Tibial nerve (tissue), 4 donors: ENCODE measurements around the gene CACNG1. TPM values are rescaled to one million over a fixed set of nuclear protein-coding genes. Genes with fewer than 3 reads are reported as not detected.

Source experiments
- DNase-seq, 2 donors: peaks; one replicate each; pipeline ENCODE4 v3.0.0-alpha.2; 2019; ENCODE audit warnings: low spot score in 2 of 2
- H3K27ac ChIP-seq, 4 donors: fragments of 200-600 bp; sonication (generic) in 3 of 4; one replicate each; pipeline ENCODE4 v1.5.1; 2017 to 2019; ENCODE audit warnings: mild to moderate bottlenecking in 1 of 4
- H3K27me3 ChIP-seq, 2 donors: fragments of 200-600 bp; sonication (generic) in 1 of 2; one replicate each; pipeline versions ENCODE4 v1.5.1 to v1.6.0; 2017 to 2019
- H3K36me3 ChIP-seq, 3 donors: fragments of 200-600 bp; sonication (generic); one replicate each; pipeline ENCODE4 v1.5.1; 2018 to 2019
- H3K4me1 ChIP-seq, 4 donors: fragments of 200-600 bp; sonication (generic) in 3 of 4; one replicate each; pipeline ENCODE4 v1.5.1; 2017 to 2019
- H3K4me3 ChIP-seq, 4 donors: fragments of 200-600 bp; sonication (generic) in 3 of 4; one replicate each; pipeline ENCODE4 v1.5.1; 2017 to 2019; ENCODE audit warnings: mild to moderate bottlenecking in 1 of 4, moderate library complexity in 1 of 4
- H3K9me3 ChIP-seq, 4 donors: fragments of 200-600 bp; sonication (generic) in 3 of 4; one replicate each; pipeline ENCODE4 v1.5.1; 2017 to 2019
- EP300 ChIP-seq, 2 donors: sonication (generic); formaldehyde crosslinking; IDR thresholded peaks; one replicate each; pipeline ENCODE4 v1.6.1; 2017; ENCODE audit warnings: antibody characterized with exemption in 2 of 2, mild to moderate bottlenecking in 1 of 2
- POLR2A ChIP-seq, 2 donors: fragments of 450-650 bp; IDR thresholded peaks; one replicate each; pipeline ENCODE4 v1.6.1; 2017; ENCODE audit warnings: antibody characterized with exemption in 2 of 2, mild to moderate bottlenecking in 2 of 2, moderate library complexity in 2 of 2
- WGBS, 2 donors: methylation state at CpG; one replicate each; pipeline ENCODE4 v1.1.5; 2018; 5-methylcytosine and 5-hydroxymethylcytosine counted together
- total RNA-seq, 4 donors: library from RNA; depleted of rRNA; stranded (reverse); fragments of >200 nt; gene quantifications; one replicate each; pipeline ENCODE4 v1.1.0, GENCODE V29; 2016
- TF ChIP-seq, protein P1 (sequence below), 5 experiments: fragments of 200-600 bp in 3 of 5; fragments of 450-650 bp in 2 of 5; sonication (generic) in 3 of 5; IDR thresholded peaks; one replicate each; pipeline ENCODE4 v1.5.1; 2016 to 2019; ENCODE audit warnings: antibody characterized with exemption in 5 of 5, mild to moderate bottlenecking in 3 of 5, moderate library complexity in 2 of 5

The CACNG1 gene
- total RNA-seq, 4 donors from 2014 or later, result not detected

DNA sequence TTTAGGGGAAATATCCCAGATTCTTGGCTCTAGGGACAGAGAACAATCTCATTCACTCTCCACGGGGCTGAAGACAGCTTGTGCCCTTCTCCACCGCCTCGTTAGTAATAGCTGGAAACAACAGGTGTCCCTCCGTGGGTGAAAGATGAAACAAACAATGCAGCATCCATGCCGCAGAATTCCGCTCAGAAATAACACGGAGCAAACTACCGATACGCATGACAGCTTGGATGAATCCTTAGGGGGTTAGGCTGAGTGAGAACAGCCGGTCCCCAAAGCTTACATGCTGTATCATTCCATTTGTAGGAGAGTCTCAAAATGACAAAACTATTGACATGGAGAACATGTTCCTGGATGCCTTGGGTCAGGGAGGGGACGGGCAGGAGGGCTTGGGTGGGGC, 29.4 kb upstream of the CACNG1 start:
- no peak for DNase-seq
- TF ChIP-seq, protein P1, sequence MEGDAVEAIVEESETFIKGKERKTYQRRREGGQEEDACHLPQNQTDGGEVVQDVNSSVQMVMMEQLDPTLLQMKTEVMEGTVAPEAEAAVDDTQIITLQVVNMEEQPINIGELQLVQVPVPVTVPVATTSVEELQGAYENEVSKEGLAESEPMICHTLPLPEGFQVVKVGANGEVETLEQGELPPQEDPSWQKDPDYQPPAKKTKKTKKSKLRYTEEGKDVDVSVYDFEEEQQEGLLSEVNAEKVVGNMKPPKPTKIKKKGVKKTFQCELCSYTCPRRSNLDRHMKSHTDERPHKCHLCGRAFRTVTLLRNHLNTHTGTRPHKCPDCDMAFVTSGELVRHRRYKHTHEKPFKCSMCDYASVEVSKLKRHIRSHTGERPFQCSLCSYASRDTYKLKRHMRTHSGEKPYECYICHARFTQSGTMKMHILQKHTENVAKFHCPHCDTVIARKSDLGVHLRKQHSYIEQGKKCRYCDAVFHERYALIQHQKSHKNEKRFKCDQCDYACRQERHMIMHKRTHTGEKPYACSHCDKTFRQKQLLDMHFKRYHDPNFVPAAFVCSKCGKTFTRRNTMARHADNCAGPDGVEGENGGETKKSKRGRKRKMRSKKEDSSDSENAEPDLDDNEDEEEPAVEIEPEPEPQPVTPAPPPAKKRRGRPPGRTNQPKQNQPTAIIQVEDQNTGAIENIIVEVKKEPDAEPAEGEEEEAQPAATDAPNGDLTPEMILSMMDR (IDR thresholded peaks at IDR 0.05), result no peak
- no peak for TF ChIP-seq EP300 (IDR thresholded peaks at IDR 0.05)
- no peak for TF ChIP-seq POLR2A (IDR thresholded peaks at IDR 0.05)
- peaks cover 0 to 1% (median 0%) of the 10 kb centered on the region in 4 donors for H3K9me3 ChIP-seq
- no peaks in the 10 kb centered on the region for H3K27me3 ChIP-seq
- H3K27ac ChIP-seq, result no peak overlapping the region
- H3K36me3 ChIP-seq, result no peaks in the 10 kb centered on the region
- peaks cover 0 to 5% (median 0%) of the 10 kb centered on the region in 4 donors for H3K4me1 ChIP-seq
- 77 to 84% methylated on average over 11 of the region's 11 CpGs for WGBS, 2 donors
- H3K4me3 ChIP-seq, result no peak overlapping the region

DNA sequence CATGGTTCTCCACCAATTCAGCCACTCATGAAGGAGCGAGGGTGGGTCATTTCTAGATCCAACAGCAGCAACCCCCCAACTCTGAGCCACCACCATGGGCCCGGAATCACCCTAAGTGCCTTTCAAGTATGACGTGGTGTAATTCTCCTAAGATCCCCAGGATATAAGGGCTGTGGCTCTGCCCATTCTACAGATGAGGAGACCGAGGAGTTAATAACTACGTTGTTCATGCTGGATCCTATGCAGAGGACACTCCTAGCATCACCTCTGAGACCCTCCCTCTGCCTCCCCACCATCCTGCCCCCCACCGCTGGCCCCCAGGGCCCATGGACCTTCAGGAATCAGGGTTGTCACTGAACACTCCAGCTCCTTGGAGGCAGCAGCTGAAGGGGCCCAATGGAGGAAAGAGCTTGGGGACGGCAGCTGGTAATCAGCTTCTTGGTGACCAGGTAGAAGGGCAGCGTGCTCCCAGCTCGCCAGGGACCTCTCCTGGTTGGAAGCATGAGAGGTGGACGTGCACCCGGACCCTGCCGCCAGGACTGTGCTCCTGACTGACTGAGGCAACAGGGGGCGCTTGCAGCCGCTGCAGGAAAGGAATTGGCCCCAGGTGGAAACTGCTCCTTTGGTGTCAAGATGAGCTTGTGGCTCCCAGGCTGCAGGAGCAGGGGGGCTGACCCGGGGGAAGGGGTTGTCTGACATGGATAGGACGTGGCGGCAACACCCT, 28.2 kb upstream of the CACNG1 start:
- Histone ChIP-seq H3K9me3 (no peaks in the 10 kb centered on the region), H3K27ac (no peak overlapping the region), H3K4me1 (peaks cover 0 to 10% (median 0%) of the 10 kb centered on the region in 4 donors), H3K4me3 (no peak overlapping the region), H3K36me3 (no peaks in the 10 kb centered on the region), H3K27me3 (no peaks in the 10 kb centered on the region)
- WGBS, 2 donors, result 80 to 85% methylated on average over 13 to 17 of the region's 17 CpGs
- no peak for DNase-seq
- TF ChIP-seq EP300 (IDR thresholded peaks at IDR 0.05) (no peak), POLR2A (IDR thresholded peaks at IDR 0.05) (no peak)
- TF ChIP-seq, protein P1 (IDR thresholded peaks at IDR 0.05), result no peak

DNA sequence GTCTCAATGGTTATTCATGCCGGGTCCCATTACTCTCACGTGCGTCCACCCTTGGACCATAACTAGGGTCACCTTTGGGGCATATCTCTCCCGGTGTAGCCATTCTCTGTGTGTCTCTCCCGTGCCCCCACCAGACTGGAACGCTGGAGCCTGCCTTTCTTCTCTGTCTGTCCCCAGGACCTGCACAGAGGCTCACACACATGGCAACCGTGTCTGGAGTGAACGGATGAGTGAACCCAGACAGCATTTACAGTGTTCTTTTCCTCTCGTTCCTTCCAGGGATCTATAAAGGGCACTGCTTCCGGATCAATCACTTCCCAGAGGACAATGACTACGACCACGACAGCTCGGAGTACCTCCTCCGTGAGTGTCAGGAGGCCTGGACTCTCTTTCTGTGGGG, 26.4 kb upstream of the CACNG1 start:
- 61 to 77% methylated on average over 14 of the region's 14 CpGs for WGBS, 2 donors
- Histone ChIP-seq H3K4me3 (no peak overlapping the region), H3K4me1 (peaks cover 0 to 10% (median 0%) of the 10 kb centered on the region in 4 donors), H3K27ac (no peak overlapping the region), H3K9me3 (no peaks in the 10 kb centered on the region), H3K36me3 (no peaks in the 10 kb centered on the region), H3K27me3 (no peaks in the 10 kb centered on the region)
- TF ChIP-seq POLR2A (IDR thresholded peaks at IDR 0.05), result no peak
- TF ChIP-seq, protein P1 (IDR thresholded peaks at IDR 0.05), result no peak
- no peak for TF ChIP-seq EP300 (IDR thresholded peaks at IDR 0.05)
- DNase-seq, result no peak

DNA sequence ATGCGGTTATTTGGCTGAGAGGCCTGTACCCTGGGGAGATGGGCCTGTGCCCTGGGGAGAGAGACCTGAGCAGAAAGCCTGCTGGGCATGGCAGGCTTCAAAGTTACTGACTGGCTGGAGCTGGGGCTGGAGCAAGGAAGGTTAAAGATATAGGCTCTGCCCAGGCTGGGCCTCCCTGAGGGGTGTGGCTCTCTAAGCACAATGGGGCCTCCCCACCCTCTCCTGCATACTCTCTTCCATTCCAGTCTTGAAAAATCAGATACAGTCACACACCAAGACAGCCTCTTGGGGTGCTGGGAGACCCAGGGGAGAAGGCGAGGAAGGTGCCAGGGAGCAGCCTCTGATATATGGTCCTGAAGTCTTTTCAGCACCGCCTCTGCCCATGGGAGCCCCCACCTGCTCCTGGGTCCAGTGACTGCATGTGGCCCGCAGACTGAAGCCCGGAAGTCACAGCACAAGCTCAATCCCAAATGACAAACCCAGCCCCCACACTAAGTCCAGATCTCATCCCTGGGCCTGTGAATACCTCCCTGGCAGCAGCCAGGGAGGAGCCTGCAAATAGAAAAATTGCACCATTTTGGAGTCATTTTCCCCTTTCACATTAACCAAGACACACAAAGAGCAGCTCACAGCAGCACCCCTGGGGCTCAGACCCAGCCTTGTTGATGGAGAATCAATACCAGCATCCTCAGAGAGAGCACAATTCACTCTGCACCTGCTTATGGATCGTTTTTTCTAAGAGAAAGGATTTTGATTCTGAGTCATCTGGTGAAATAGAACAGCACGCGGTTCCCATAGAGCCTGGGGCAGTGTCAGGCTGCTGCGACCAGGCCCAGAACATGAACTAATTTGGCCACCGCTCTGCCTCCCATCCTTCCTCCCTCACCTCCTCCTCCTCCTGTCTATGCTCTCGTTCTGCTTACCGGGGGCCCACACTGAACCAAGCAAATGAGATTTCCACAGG, 25.6 kb upstream of the CACNG1 start:
- Histone ChIP-seq H3K4me1 (peaks cover 0 to 10% (median 0%) of the 10 kb centered on the region in 4 donors), H3K9me3 (no peaks in the 10 kb centered on the region), H3K36me3 (no peaks in the 10 kb centered on the region), H3K27me3 (no peaks in the 10 kb centered on the region), H3K27ac (no peak overlapping the region), H3K4me3 (no peak overlapping the region)
- WGBS, 2 donors, result 80 to 85% methylated on average over 12 of the region's 12 CpGs
- TF ChIP-seq EP300 (IDR thresholded peaks at IDR 0.05), result no peak
- TF ChIP-seq, protein P1 (IDR thresholded peaks at IDR 0.05), result no peak
- TF ChIP-seq POLR2A (IDR thresholded peaks at IDR 0.05), result no peak
- DNase-seq, result no peak

DNA sequence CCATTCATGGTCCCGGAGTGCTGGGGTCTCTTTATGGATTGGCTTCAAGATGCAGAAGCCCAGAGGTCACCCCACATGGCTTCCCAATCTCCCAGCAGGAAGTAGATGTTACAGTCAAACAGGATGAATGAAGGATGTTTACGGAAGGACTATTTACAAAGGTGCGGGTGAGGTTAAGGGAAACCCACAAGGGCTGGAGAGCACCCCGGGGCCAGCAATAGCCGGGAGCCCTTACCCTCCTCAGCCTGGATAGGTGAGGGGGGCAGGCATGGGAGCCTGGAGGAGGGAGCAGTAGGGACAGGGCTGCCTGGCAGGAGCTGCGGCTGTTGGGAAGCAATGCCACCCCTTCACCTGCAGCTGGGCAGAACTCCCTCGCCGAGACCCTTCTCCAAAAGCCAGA, 24.5 kb upstream of the CACNG1 start:
- 78 to 85% methylated on average over 8 of the region's 8 CpGs for WGBS, 2 donors
- H3K27me3 ChIP-seq, result no peaks in the 10 kb centered on the region
- no peak for DNase-seq
- TF ChIP-seq POLR2A (IDR thresholded peaks at IDR 0.05), result no peak
- no peak for TF ChIP-seq EP300 (IDR thresholded peaks at IDR 0.05)
- TF ChIP-seq, protein P1 (IDR thresholded peaks at IDR 0.05), result no peak
- H3K4me3 ChIP-seq, result no peak overlapping the region
- no peak overlapping the region for H3K27ac ChIP-seq
- H3K36me3 ChIP-seq, result no peaks in the 10 kb centered on the region
- H3K9me3 ChIP-seq, result no peaks in the 10 kb centered on the region
- H3K4me1 ChIP-seq, result peaks cover 0 to 10% (median 0%) of the 10 kb centered on the region in 4 donors
